Smooth muscle cell of the brain vasculature (primary cell): ENCODE results near the gene SERTM1.

ENCODE experiments used
- DNase-seq: peaks from one replicate; pipeline ENCODE4 v3.0.0-alpha.2; 2012; ENCODE audit warnings: low read depth, low spot score

Gene SERTM1

DNA sequence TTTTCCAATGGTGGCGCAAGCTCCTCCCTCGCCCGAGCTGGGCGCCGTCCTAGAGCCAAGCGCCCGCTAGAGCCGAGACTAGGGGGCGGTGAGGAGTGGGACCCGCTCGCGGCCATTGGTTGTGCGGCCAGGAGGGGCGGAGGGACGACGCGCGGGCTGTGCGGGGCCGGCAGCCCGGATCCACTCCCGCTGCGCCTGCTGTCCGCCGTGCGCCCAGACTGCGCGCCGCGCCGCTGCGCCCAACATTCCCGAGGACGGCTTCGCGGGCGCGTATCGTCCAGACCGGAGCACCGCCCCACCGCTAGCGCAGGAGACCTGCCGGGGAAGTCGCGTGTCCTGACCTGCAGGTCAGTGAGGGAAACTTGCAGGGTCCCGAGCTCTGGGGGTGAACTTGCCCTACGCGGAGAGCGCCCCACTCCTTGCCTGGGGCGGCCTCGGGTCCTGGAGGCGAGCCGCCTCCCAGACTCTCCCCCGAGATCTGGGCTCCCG is at the start of gene SERTM1:
TSS of gene SERTM1 (plus strand) at position 183 of the 489 bp plus-strand sequence. CDS start 21,059 bp downstream, outside the sequence.
- DNase-seq: peak; percentile 1

- DNase-seq: no peak
Observed at GRCh38 chr13:36628377-36629056, 45.3 kb upstream of the SERTM1 start.

DNA sequence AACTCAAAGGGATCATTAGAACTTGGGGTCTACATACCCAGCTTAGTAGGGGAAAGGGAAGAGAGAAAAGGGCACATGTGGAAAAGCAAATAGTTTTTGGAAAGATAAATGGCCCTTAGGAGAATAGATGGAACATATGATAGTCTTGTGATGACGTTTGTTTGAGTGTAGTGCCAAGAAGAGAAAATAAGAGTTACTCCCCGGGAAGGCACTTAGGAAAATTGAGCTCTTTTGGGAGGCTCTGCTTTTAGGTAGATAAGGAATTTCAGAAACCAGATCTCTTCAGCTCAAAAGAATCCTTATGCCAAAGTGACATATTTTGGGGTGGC is 44.8 kb upstream of the SERTM1 start:
- DNase-seq: no peak

- DNase-seq: no peak
Observed at GRCh38 chr13:36630181-36630803, 43.5 kb upstream of the SERTM1 start.

DNA sequence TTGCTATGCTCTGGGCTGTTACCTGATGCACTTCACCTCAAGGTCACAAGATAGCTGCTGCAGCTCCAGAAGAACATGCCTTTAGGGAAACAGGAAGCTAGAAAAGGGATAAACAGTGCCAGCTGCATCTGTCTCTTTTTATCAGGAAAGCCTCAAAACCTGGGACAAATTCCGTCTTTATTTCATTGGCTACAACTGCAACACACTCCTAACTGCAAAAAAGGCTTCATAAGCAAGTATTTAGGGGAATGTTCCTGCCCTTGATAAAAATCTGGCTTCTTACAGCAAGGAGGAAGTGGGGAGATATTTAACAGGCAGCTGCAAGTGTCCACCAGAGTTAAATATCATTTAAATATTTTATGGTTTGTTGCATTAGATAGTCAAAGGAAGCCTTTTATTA is 34.2 kb upstream of the SERTM1 start:
- DNase-seq: no peak

- DNase-seq: no peak
Observed at GRCh38 chr13:36650611-36651010, 23.2 kb upstream of the SERTM1 start.

DNA sequence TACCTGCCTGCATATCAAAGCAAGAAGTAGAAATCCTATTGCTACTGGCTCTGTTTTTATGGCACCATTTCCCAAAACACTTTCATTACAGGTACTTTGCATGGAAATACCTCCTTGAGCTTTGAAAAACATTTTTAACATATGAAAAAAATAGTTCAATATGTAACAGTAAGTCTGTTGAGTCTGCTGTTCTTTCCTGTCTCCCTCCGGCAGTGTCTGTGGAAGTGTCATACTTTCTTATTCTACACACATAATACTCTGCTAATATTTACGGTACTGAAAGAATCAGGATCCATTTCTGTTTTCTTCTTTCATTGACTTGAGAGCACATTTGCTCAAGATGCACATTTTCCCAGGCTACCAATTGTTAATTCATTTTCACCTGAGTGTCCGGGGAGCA is 8.2 kb upstream of the SERTM1 start:
- DNase-seq: no peak

- DNase-seq: no peak
Observed at GRCh38 chr13:36666477-36667229, 7.2 kb upstream of the SERTM1 start.

DNA sequence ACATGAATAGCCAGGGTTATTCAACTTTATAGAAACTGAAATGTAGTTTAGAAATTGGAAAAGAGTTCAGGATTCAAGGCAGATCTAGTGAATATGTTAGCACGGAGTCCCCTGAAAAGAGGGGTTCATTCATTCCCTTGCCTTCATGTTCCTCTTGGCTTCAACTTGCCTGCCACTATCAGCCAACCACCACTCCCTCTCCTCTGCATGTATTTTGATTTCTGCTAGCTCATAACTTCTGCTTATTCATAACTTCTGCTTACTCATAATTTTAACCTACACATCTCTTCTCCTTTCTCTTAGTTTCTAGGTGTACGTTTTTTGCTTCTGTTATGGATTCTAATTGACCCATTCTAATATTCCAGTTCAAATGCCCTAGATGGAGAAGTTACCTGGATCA is 5.5 kb upstream of the SERTM1 start:
- DNase-seq: no peak

GRCh38 chr13:36673352-36673751 is 468 bp upstream of the SERTM1 start:
- no peak for DNase-seq

- no peak for DNase-seq
Observed at GRCh38 chr13:36674337-36675212, 755 bp downstream of the SERTM1 start.

- no peak for DNase-seq
Observed at GRCh38 chr13:36675213-36675536, 1.4 kb downstream of the SERTM1 start.

- DNase-seq: no peak
Observed at GRCh38 chr13:36680913-36681312, 7.1 kb downstream of the SERTM1 start.

DNA sequence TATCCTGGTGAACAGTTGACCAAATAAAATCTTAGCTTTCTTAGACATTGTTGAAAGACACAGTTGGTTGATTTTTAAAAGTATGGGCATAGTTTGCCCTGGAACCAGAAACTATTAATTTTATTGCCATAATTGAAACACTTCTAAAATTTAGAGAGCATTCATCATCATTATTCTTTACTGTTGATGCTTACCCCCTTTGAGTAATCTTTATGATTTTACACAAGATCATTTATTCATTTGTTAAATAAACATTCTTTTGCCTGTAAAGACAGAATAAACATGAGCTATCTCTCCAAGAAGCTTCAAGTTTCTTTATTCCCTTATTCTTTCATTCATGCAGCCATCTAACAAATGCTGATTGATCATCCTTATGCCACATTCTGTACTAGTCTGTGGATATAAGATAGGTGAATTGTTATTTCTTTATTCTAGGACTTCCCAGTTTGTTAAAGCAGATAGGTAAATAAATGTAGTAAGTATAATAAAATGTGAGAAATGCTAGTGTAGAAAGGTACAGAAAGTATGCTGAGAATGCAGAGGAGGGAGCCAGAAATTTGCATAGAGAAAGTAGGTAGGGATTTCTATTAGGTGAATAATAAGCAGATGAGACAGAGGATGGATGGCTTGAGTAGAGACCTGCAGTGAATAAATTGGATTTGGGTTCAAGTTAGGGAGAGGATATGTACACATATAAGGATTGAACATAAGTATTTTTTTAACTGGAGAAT is 8.2 kb downstream of the SERTM1 start:
- no peak for DNase-seq

GRCh38 chr13:36683701-36684100 is 9.9 kb downstream of the SERTM1 start:
- no peak for DNase-seq

DNA sequence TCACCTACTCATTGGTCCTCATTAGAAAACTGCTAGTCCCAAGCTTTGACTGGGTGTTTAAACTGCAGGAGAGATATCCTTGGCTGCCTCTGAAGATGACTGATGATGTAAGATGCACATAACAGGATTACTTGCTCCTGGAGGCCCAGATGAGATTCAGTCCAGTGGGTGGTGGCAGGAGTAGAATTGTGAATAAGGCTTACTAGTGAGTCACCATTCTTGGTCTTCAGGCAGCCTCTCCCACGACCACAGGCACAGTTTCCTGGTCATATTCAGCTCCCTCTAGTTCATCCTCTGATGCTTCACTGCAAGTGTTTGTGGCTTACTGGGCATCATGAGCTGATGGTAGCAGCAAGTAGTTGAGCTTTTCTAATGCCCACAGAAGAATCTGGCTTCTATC is 12.1 kb downstream of the SERTM1 start:
- no peak for DNase-seq

GRCh38 chr13:36696410-36697010 is 22.7 kb downstream of the SERTM1 start:
- no peak for DNase-seq

- no peak for DNase-seq
Observed at GRCh38 chr13:36700170-36700569, 26.4 kb downstream of the SERTM1 start.

GRCh38 chr13:36706755-36707154 is 32.9 kb downstream of the SERTM1 start:
- no peak for DNase-seq

GRCh38 chr13:36709136-36709890 is 35.5 kb downstream of the SERTM1 start:
- no peak for DNase-seq
